GM08714 (cell line): ENCODE measurements around the gene BHLHE40.
A peak's percentile ranks its signal among the peaks of the same experiment; 100 is the strongest.

Experiments used
- H3K4me3 ChIP-seq: fragments of 200-500 bp; sonication (Bioruptor generic); 2 replicates; pipeline ENCODE4 v1.5.1; 2014; ENCODE audit warnings: mild to moderate bottlenecking, low read length, inconsistent platforms
- ZNF274 ChIP-seq: IDR thresholded peaks from 2 replicates; pipeline ENCODE4 v1.6.1; 2012; ENCODE audit warnings: mild to moderate bottlenecking, low read depth, low read length

Gene BHLHE40

DNA sequence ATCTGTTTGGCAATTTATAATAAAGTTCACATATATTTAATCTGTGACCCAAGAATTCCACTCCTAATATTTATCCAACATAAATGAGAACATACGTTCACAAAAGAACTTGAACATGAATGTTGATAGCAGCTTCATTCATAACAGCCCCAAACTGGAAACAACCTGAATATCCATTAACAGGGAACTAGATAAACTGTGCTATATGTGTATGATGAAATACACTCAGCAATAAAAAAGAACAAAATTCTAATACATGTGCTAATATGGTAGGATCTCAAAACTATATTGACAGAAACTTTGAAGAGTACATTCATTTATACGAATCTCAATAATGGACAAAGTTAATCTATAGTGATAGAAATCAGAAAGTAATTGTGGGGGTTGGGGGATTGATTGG is 5.1 kb upstream of the BHLHE40 start:
- no peak overlapping the region for H3K4me3 ChIP-seq
- no peak for TF ChIP-seq ZNF274

DNA sequence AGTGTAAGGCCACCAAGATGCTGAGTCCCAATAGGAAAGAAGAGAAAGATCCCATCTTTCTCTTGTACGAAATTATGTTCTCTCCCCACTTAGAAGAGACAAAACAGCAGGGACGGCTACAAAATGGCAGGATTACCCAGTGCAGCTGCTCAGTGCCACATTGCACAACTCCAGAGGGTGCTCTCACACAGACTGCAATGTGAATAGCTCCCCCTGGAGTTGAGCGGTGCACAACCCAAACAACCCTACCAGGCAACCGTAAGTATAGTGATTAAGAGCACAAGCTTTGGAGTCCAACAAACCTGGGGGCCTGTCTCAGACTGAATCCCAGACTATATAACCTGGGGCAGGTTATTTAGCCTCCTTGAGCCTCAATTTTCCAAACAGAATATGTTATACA is 3.1 kb upstream of the BHLHE40 start:
- no peak overlapping the region for H3K4me3 ChIP-seq
- TF ChIP-seq ZNF274 = no peak

DNA sequence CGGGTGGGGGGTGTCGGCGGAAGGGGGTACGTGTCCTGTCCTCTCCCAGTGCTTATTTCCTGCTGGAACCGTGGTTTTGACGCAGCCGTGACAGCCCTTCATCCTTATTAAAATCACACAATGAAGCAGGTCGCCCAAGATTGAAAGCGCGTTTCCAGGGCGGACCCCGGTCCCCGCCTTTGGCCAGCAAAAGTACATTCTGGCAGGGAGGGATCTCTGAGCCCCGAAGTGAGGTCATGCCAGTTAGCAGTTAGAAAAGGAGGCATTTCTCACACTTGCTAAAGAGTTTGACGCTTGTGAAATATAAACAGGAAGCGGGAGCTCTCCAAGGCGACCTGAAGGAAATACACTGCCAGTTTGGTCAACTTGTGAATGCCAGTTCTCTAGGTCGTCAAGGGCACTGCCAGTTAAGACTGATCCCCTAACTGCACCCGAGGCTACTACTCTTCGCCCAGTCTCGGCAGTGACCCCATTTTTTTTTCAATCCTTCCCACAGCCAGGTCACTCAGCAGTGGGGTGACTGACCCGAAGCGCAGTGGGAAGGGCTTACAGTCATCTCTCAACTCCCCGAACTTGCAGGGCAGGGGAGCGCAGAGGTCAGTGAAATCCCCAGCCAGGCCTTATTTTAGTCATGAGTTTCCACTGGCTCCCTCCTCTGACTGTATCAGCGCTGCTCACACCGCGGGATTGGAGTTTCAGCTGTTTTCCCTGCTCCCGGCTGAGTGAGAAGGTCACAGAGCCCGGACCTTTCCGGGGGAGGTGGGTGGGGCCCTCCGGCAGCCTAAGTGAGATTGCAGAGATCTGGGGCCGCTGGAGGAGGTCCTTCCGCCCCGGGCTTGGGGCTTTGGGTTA is 2.0 kb upstream of the BHLHE40 start:
- H3K4me3 ChIP-seq = peak overlapping the region; percentile 63
- no peak for TF ChIP-seq ZNF274

DNA sequence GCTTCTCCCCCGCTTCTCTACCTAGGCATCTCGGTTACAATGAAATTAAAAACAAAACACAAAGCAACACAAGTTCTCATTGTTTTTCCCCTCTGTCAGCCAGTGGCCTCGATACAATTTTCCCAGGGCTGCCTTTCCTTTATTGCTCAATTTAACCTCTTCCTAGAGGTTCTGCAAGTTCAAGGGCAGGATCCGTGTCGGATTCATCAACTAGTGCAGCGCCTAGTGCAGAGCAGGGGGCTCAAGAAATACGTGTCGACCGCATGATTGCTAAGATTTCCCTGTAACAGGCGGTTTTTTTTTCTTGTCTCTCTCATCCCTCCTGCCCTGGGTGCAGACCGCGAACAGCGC is 1.4 kb upstream of the BHLHE40 start:
- TF ChIP-seq ZNF274 = no peak
- peak overlapping the region; percentile 63 for H3K4me3 ChIP-seq

DNA sequence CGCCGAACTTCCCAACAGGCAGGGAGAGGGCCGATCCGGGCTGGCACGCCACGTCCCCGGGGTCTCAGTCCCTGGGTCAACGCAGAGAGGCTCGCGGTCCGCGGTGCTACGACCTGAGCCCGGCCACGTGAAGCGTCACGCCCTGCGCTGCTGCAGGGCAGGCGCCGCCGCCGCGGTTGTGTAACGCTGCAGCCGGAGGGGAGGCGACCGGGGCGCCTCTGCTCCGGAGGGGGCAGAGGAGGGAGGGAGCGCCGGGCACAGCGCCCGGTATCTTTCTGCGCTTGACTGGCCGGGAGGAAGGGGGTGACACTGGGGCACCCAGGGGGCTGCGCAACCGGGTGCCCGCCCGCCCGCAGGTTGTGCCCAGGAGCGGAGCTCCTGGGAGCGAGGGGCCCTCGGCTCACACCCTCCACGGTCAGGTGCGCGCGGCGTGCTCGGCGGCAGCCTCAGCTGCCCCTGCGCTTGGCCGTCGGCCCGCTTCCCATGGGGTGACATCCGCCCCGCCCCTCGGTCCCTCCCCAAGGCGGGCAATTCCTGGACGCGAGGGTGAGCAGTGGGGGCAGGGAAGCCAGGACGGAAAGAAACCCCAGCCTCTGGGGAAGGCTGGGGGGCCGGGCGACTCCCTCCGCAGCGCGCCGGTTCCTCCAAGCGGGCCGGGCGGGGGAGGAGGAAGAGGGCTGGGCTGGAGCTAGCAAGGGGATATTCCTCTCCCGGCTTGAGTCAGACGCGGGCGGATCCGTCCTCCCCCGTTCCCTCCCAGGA is 852 bp upstream of the BHLHE40 start:
- no peak for TF ChIP-seq ZNF274

DNA sequence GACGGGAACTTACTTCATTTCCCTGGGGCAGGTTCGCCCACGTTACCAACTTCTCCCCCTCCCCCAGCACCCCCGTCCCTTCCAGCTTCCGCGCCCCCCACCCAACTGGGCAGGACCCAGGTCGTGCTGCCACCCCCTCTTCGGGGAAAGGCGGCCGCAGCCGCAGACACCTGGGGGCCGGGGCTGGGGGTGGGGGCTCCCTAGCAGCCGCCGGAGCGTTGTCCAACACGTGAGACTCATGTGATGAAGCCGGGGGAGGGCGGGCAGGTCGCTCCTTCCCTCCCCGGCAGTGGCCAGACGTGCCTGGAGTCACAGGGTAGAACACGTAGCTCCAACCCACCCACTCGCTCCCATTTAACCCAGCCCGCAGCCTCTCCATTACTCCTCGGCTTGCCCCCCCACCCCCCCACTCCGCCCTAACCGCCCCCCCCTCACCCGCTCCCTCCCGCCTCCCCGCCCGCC is 240 bp upstream of the BHLHE40 start:
- H3K4me3 ChIP-seq = peak overlapping the region; percentile 70; the same call in 1 of the 2 replicates
- no peak for TF ChIP-seq ZNF274

More for the DNA sequence above, 852 bp upstream of the BHLHE40 start:
- H3K4me3 ChIP-seq = peak overlapping the region; percentile 63

DNA sequence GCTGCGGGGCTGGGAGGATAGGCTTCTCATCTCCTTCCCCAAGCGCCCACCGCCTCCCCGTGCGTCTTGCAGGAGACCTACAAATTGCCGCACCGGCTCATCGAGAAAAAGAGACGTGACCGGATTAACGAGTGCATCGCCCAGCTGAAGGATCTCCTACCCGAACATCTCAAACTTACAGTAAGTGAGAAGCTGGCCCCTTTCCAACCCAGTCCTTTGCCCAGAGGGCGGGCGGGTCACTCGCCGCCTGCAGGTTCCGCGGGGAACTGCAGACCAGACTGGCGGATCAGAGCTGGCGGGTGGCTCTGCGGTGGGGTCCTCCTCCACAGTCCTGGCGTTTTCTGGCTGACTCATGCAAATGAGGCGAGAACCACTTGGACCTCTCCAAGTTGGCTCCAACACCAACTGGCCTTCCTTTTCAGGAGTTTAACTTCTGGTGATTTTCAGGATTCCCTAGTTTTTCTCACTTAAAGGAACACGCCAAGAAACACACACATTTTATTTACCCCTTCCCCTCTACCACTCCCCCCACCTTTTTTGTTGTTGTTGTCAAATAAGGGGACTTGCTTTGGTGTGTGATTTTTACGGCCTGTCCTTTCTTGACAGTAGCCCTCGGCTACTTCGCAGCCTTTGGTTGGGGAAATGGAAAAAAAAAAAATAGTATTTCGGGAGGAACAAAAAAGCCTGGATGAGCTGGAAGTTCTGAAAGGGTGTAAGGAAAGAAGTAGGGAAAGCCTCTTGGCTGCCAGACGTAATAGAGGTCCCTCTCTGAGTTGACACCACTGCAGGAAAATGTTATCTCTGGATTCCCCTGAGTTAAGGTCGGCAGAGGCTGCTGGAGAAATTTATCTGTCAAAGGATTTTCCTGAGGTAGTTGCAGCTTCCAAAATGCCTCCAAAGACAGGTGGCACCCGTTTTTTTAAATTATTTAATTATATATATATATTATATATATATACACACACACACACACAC is 1.3 kb downstream of the BHLHE40 start:
- peak overlapping the region; percentile 70 for H3K4me3 ChIP-seq
- no peak for TF ChIP-seq ZNF274

DNA sequence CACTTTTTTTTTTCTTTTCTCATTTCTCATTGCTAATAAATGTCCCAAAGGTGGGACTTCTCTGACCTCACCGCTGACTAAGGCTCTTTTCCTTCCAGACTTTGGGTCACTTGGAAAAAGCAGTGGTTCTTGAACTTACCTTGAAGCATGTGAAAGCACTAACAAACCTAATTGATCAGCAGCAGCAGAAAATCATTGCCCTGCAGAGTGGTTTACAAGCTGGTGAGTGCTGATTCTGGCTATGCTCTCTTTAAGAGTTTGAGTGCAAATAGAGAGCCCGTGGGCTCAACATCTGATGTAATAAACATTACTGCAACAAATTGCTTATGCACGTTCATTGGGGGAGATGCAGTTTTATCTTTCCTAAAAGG is 2.0 kb downstream of the BHLHE40 start:
- peak overlapping the region; percentile 67 for H3K4me3 ChIP-seq

DNA sequence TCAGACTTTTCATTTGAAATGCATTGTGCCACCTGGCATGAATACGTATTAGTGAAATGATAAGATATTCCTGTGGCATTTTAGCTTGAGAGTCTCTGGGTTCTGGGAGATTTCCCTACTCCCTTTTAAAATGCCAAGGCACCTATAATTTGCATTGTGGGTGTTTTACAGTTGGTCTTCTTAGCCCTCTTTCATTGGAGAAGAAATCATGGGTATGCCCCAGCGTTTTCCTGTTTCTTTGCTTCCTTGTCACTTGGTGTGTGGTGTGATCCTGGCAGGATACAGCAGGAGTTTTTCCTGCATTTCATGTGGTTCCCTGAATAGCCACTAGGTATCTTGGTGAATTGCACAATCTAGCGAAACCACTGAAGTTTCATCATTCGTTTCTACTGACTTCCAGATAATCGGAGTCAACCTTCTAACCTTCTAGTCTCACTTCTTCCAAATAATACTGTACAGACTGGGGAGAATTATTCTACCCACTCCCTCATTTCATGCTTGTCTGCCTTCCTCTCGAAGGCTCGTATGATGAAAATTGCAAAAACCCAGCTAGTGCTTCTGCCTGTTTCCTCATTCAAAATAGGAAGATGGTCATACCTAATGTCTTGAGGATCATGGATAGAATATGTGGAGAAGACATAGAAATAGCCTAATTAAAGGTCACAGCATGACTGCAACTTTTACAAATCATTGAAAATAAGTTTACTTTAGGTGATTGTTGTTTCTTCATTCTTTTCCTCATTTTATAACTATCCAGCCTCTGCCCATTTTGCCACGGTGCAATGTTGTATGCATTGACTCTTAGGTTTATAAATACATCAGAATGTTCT is 2.6 kb downstream of the BHLHE40 start:
- H3K4me3 ChIP-seq = peak overlapping the region; percentile 67
- TF ChIP-seq ZNF274 = no peak

More for the DNA sequence above, 2.0 kb downstream of the BHLHE40 start:
- no peak for TF ChIP-seq ZNF274

DNA sequence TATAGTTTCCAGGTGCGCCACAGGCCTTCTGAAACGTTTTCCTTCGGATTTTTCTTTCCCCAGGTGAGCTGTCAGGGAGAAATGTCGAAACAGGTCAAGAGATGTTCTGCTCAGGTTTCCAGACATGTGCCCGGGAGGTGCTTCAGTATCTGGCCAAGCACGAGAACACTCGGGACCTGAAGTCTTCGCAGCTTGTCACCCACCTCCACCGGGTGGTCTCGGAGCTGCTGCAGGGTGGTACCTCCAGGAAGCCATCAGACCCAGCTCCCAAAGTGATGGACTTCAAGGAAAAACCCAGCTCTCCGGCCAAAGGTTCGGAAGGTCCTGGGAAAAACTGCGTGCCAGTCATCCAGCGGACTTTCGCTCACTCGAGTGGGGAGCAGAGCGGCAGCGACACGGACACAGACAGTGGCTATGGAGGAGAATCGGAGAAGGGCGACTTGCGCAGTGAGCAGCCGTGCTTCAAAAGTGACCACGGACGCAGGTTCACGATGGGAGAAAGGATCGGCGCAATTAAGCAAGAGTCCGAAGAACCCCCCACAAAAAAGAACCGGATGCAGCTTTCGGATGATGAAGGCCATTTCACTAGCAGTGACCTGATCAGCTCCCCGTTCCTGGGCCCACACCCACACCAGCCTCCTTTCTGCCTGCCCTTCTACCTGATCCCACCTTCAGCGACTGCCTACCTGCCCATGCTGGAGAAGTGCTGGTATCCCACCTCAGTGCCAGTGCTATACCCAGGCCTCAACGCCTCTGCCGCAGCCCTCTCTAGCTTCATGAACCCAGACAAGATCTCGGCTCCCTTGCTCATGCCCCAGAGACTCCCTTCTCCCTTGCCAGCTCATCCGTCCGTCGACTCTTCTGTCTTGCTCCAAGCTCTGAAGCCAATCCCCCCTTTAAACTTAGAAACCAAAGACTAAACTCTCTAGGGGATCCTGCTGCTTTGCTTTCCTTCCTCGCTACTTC is 3.8 kb downstream of the BHLHE40 start:
- H3K4me3 ChIP-seq = peak overlapping the region; percentile 67
- no peak for TF ChIP-seq ZNF274

DNA sequence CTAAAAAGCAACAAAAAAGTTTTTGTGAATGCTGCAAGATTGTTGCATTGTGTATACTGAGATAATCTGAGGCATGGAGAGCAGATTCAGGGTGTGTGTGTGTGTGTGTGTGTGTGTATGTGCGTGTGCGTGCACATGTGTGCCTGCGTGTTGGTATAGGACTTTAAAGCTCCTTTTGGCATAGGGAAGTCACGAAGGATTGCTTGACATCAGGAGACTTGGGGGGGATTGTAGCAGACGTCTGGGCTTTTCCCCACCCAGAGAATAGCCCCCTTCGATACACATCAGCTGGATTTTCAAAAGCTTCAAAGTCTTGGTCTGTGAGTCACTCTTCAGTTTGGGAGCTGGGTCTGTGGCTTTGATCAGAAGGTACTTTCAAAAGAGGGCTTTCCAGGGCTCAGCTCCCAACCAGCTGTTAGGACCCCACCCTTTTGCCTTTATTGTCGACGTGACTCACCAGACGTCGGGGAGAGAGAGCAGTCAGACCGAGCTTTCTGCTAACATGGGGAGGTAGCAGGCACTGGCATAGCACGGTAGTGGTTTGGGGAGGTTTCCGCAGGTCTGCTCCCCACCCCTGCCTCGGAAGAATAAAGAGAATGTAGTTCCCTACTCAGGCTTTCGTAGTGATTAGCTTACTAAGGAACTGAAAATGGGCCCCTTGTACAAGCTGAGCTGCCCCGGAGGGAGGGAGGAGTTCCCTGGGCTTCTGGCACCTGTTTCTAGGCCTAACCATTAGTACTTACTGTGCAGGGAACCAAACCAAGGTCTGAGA is 4.7 kb downstream of the BHLHE40 start:
- peak overlapping the region; percentile 67 for H3K4me3 ChIP-seq
- no peak for TF ChIP-seq ZNF274
